ENCODE measurements around the gene AIG1.
A peak's percentile ranks its signal among the peaks of the same experiment; 100 is the strongest.

AIG1 gene

DNA sequence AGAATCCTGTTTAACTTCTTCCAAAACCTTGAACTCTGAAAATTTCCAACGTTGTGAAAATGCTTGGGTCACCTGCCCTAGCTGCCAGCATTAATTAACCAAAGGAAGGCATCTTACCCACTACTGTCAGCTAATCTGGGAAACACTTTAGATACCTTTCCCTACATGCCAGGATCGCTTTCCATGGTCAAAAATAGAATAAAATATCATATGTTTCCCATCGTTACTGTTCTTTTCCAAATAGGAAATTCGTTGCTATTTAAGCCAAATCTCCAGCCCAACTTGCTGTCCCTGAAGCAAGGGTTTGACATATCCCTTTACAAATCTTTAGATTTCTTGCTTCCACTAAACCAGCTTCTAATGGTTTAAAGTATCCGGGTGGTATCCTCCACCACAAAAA is 157.5 kb downstream of the AIG1 start:
- POLR2A ChIA-PET: no interaction called here
- no peak for DNase-seq (ENCODE audit: extremely low spot score)
- CTCF ChIA-PET: no interaction called here
- TF ChIP-seq FOXM1 (IDR thresholded peaks at IDR 0.05; ENCODE audit: borderline replicate concordance) (no peak), HDGF (IDR thresholded peaks at IDR 0.05; ENCODE audit: borderline replicate concordance) (no peak), BHLHE40 (IDR thresholded peaks at IDR 0.05; ENCODE audit: borderline replicate concordance) (no peak), SUZ12 (IDR thresholded peaks at IDR 0.05) (no peak), ELF4 (IDR thresholded peaks at IDR 0.05) (no peak), TARDBP (IDR thresholded peaks at IDR 0.05) (no peak), FOXA1 (IDR thresholded peaks at IDR 0.05) (no peak), ZNF384 (IDR thresholded peaks at IDR 0.05) (no peak), FOXK2 (IDR thresholded peaks at IDR 0.05) (no peak), L3MBTL2 (conservative IDR thresholded peaks at IDR 0.05) (no peak), NFRKB (IDR thresholded peaks at IDR 0.05) (no peak), ARNT (IDR thresholded peaks at IDR 0.05) (no peak), SP1 (IDR thresholded peaks at IDR 0.05) (no peak), LEF1 (IDR thresholded peaks at IDR 0.05; ENCODE audit: borderline replicate concordance) (no peak), CTBP1 (IDR thresholded peaks at IDR 0.05; ENCODE audit: borderline replicate concordance) (no peak)
- TF ChIP-seq, protein P1, sequence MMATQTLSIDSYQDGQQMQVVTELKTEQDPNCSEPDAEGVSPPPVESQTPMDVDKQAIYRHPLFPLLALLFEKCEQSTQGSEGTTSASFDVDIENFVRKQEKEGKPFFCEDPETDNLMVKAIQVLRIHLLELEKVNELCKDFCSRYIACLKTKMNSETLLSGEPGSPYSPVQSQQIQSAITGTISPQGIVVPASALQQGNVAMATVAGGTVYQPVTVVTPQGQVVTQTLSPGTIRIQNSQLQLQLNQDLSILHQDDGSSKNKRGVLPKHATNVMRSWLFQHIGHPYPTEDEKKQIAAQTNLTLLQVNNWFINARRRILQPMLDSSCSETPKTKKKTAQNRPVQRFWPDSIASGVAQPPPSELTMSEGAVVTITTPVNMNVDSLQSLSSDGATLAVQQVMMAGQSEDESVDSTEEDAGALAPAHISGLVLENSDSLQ (IDR thresholded peaks at IDR 0.05): no peak

DNA sequence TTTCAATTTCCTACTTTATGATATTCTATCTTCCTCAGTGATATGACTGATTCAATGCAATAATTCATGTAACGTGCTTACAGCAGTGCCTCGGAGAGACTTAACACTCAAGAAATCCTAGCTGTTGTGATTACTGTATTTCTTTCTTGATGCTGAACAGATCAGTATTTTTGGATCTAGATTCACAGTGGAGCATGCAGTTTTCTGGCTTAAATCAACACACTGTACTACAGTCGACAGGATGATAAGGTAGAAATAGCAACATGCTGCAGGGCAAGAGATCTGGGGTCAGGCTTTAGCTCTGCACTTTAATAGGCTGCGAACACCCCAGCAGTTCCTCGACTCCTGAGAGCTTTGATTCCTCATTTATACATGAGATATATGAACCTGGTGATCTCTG is 161.0 kb downstream of the AIG1 start:
- no peak for DNase-seq (ENCODE audit: extremely low spot score)
- POLR2A ChIA-PET: no interaction called here
- no peak for TF ChIP-seq ARNT (IDR thresholded peaks at IDR 0.05)
- TF ChIP-seq ZNF384 (IDR thresholded peaks at IDR 0.05): no peak
- TF ChIP-seq L3MBTL2 (conservative IDR thresholded peaks at IDR 0.05): no peak
- no peak for TF ChIP-seq TARDBP (IDR thresholded peaks at IDR 0.05)
- TF ChIP-seq, protein P1 (IDR thresholded peaks at IDR 0.05): no peak
- no peak for TF ChIP-seq SUZ12 (IDR thresholded peaks at IDR 0.05)
- TF ChIP-seq FOXA1 (IDR thresholded peaks at IDR 0.05): no peak
- TF ChIP-seq SP1 (IDR thresholded peaks at IDR 0.05): no peak
- no peak for TF ChIP-seq FOXM1 (IDR thresholded peaks at IDR 0.05; ENCODE audit: borderline replicate concordance)
- no peak for TF ChIP-seq FOXK2 (IDR thresholded peaks at IDR 0.05)
- no peak for TF ChIP-seq HDGF (IDR thresholded peaks at IDR 0.05; ENCODE audit: borderline replicate concordance)
- no peak for TF ChIP-seq CTBP1 (IDR thresholded peaks at IDR 0.05; ENCODE audit: borderline replicate concordance)
- TF ChIP-seq BHLHE40 (IDR thresholded peaks at IDR 0.05; ENCODE audit: borderline replicate concordance): no peak
- CTCF ChIA-PET: interaction anchor here (0.8 kb wide), 1 partner anchor 31 kb away, joined by 4 read pairs; no protein-coding TSS in a partner anchor

GRCh38 chr6:143222310-143222709 is 161.6 kb downstream of the AIG1 start:
- POLR2A ChIA-PET: interaction anchor here (0.8 kb wide), 1 partner anchor 159 kb away, joined by 3 read pairs; no protein-coding TSS in a partner anchor
- TF ChIP-seq FOXK2 (IDR thresholded peaks at IDR 0.05) (no peak), BHLHE40 (IDR thresholded peaks at IDR 0.05; ENCODE audit: borderline replicate concordance) (no peak), LEF1 (IDR thresholded peaks at IDR 0.05; ENCODE audit: borderline replicate concordance) (no peak), L3MBTL2 (conservative IDR thresholded peaks at IDR 0.05) (no peak), FOXA1 (IDR thresholded peaks at IDR 0.05) (no peak), ARNT (IDR thresholded peaks at IDR 0.05) (no peak), HDGF (IDR thresholded peaks at IDR 0.05; ENCODE audit: borderline replicate concordance) (no peak), CTBP1 (IDR thresholded peaks at IDR 0.05; ENCODE audit: borderline replicate concordance) (no peak), NFRKB (IDR thresholded peaks at IDR 0.05) (no peak), SUZ12 (IDR thresholded peaks at IDR 0.05) (no peak), ZNF384 (IDR thresholded peaks at IDR 0.05) (no peak), TARDBP (IDR thresholded peaks at IDR 0.05) (no peak)
- TF ChIP-seq, protein P1 (IDR thresholded peaks at IDR 0.05): no peak
- DNase-seq (ENCODE audit: extremely low spot score): no peak
- CTCF ChIA-PET: no interaction called here

DNA sequence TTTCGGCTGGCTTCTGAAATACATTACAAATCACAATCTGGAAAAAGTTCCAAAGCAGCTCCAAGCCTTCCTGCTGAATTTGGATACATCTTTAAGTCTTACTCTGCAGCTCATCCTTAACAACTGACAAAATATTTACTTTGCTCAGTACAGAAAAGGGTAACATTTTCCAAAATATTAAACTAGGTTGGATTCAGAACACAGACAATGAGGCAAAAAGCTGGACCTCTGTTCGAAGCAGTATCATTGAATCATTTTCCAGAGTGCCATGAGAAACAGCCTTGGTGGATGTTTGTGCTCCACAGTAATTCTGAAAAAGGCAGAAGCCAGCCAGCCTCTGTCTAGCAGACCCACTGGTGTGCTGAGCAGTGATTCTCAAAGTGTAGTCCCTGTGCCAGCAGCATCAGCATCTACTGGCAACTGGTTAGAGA is 162.1 kb downstream of the AIG1 start:
- TF ChIP-seq, protein P1 (IDR thresholded peaks at IDR 0.05): no peak
- no peak for TF ChIP-seq L3MBTL2 (conservative IDR thresholded peaks at IDR 0.05)
- TF ChIP-seq CTBP1 (IDR thresholded peaks at IDR 0.05; ENCODE audit: borderline replicate concordance): no peak
- TF ChIP-seq NFRKB (IDR thresholded peaks at IDR 0.05): no peak
- TF ChIP-seq SUZ12 (IDR thresholded peaks at IDR 0.05): no peak
- no peak for TF ChIP-seq TARDBP (IDR thresholded peaks at IDR 0.05)
- no peak for TF ChIP-seq HDGF (IDR thresholded peaks at IDR 0.05; ENCODE audit: borderline replicate concordance)
- no peak for TF ChIP-seq SP1 (IDR thresholded peaks at IDR 0.05)
- no peak for TF ChIP-seq BHLHE40 (IDR thresholded peaks at IDR 0.05; ENCODE audit: borderline replicate concordance)
- no peak for TF ChIP-seq ARNT (IDR thresholded peaks at IDR 0.05)
- TF ChIP-seq FOXK2 (IDR thresholded peaks at IDR 0.05): no peak
- no peak for TF ChIP-seq ZNF384 (IDR thresholded peaks at IDR 0.05)
- no peak for TF ChIP-seq FOXM1 (IDR thresholded peaks at IDR 0.05; ENCODE audit: borderline replicate concordance)
- no peak for TF ChIP-seq ELF4 (IDR thresholded peaks at IDR 0.05)
- TF ChIP-seq LEF1 (IDR thresholded peaks at IDR 0.05; ENCODE audit: borderline replicate concordance): no peak
- TF ChIP-seq FOXA1 (IDR thresholded peaks at IDR 0.05): no peak
- ChIA-PET POLR2A (interaction anchor here (0.8 kb wide), 1 partner anchor 159 kb away, joined by 3 read pairs; no protein-coding TSS in a partner anchor), CTCF (no interaction called here)
- no peak for DNase-seq (ENCODE audit: extremely low spot score)

DNA sequence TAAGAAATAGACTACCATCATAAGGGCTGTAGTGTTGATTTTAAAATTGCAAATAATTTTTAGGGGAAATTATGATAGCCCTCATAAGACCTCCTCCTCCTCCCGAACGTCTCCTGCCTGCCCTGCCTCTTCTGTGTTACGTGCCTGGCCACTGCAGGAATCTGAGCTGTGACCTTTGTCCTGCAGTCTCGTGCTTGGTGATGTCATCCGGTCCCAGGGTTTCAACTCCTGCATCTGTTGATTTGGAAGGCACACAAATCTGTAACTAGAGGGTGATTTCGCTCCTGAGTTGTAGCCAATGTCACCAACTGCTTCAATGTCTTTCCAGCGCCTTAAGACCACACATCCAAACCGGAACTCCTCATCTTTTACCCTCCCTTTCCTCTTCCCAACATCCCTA is 163.2 kb downstream of the AIG1 start:
- ChIA-PET POLR2A (no interaction called here), CTCF (no interaction called here)
- TF ChIP-seq, protein P1 (IDR thresholded peaks at IDR 0.05): no peak
- TF ChIP-seq ZNF384 (IDR thresholded peaks at IDR 0.05) (no peak), BHLHE40 (IDR thresholded peaks at IDR 0.05; ENCODE audit: borderline replicate concordance) (no peak), FOXA1 (IDR thresholded peaks at IDR 0.05) (no peak), SP1 (IDR thresholded peaks at IDR 0.05) (no peak), L3MBTL2 (conservative IDR thresholded peaks at IDR 0.05) (no peak), LEF1 (IDR thresholded peaks at IDR 0.05; ENCODE audit: borderline replicate concordance) (no peak), FOXK2 (IDR thresholded peaks at IDR 0.05) (no peak), CTBP1 (IDR thresholded peaks at IDR 0.05; ENCODE audit: borderline replicate concordance) (no peak), NFRKB (IDR thresholded peaks at IDR 0.05) (no peak), FOXM1 (IDR thresholded peaks at IDR 0.05; ENCODE audit: borderline replicate concordance) (no peak), ELF4 (IDR thresholded peaks at IDR 0.05) (no peak), TARDBP (IDR thresholded peaks at IDR 0.05) (no peak), HDGF (IDR thresholded peaks at IDR 0.05; ENCODE audit: borderline replicate concordance) (no peak)
- peak; percentile 19 for DNase-seq (ENCODE audit: extremely low spot score)
